ENCODE results near the gene RAB33B. TPM values are rescaled to one million over a fixed set of nuclear protein-coding genes. Genes with fewer than 3 reads are reported as not detected.

RAB33B gene
- total and polyA plus RNA-seq, 9 of the 15 experiments (the other 6 are each of a cell fraction or from before 2014, with no cell fraction given): 1.7 to 3.7 (median 3.0) TPM

GRCh38 chr4:139511320-139511719 is 57.4 kb downstream of the RAB33B start:
- ATAC-seq (peak; percentile 54; the same call in 2 of the 3 replicates), DNase-seq (ENCODE audit: extremely low read depth in 1 of 4, low spot score in 3 of 4) (peak in 2 of 4 experiments; percentile 16 to 20), FAIRE-seq (peak; percentile 77)
- in situ Hi-C loops (cut with MboI): no loop called here
- no peaks in the 10 kb centered on the region for H3K79me2 ChIP-seq (ENCODE audit: control insufficient read depth, insufficient read depth, low read length)
- peak overlapping the region; percentile 9; the same call in 1 of the 2 replicates for H3K4me2 ChIP-seq (ENCODE audit: insufficient read depth, low read length)
- intact Hi-C loops (cut with micrococcal nuclease): no loop called here
- no peaks in the 10 kb centered on the region; a peak in 2 of 5 replicates for H3K4me1 ChIP-seq (replicated peaks in 1 of 2; ENCODE audit: control insufficient read depth in 2 of 2, insufficient read depth in 2 of 2, low read length in 2 of 2)
- TF ChIP-seq STAG1 (CRISPR knock-in tag; IDR thresholded peaks at IDR 0.05; ENCODE audit: borderline replicate concordance): no peak
- no peak for TF ChIP-seq ZNF644 (tag; IDR thresholded peaks at IDR 0.05; ENCODE audit: low read depth)
- no peak for TF ChIP-seq BRF1 (IDR thresholded peaks at IDR 0.05; ENCODE audit: borderline replicate concordance, extremely low read depth, insufficient read length)
- TF ChIP-seq FOXP1 (CRISPR knock-in tag; IDR thresholded peaks at IDR 0.05): no peak
- TF ChIP-seq ATF7 (IDR thresholded peaks at IDR 0.05): peak; percentile 42; the same call in 1 of the 2 replicates
- TF ChIP-seq SMAD1 (IDR thresholded peaks at IDR 0.05; ENCODE audit: low read depth, low read length, partially characterized antibody): no peak
- TF ChIP-seq HMBOX1 (IDR thresholded peaks at IDR 0.05): peak; percentile 75
- TF ChIP-seq RBFOX2 (IDR thresholded peaks at IDR 0.05; ENCODE audit: low read depth, low read length): no peak
- peak; percentile 87 for TF ChIP-seq CREM (IDR thresholded peaks at IDR 0.05; ENCODE audit: low read depth)
- peak; percentile 68 for TF ChIP-seq CREB1 (IDR thresholded peaks at IDR 0.05)
- TF ChIP-seq CREB1 (CRISPR knock-in tag; IDR thresholded peaks at IDR 0.05): peak; percentile 31; the same call in 1 of the 2 replicates
- peak; percentile 47 for TF ChIP-seq ATF3 (IDR thresholded peaks at IDR 0.05)
- TF ChIP-seq ATF3 (CRISPR knock-in tag; conservative IDR thresholded peaks at IDR 0.05): no peak
- no peak for TF ChIP-seq ATF1 (CRISPR knock-in tag; IDR thresholded peaks at IDR 0.05)
- peak; percentile 90 for TF ChIP-seq ATF1 (tag; IDR thresholded peaks at IDR 0.05)
- 0 out of 2 replicates have a peak, but pooled peaks cover 4% of the 10 kb centered on the region for H4K20me1 ChIP-seq (replicated peaks; ENCODE audit: control insufficient read depth, insufficient read depth, low read length)
- no peak overlapping the region for H3K9ac ChIP-seq (ENCODE audit: insufficient read depth in 1 of 2, low read depth in 2 of 2, low read length in 2 of 2)
- H2AFZ ChIP-seq (ENCODE audit: low read depth, low read length): peak overlapping the region; percentile 40; the same call in 1 of the 2 replicates
- H3K9me1 ChIP-seq (ENCODE audit: control insufficient read depth, insufficient read depth, low read length): no peaks in the 10 kb centered on the region
- POLR2A ChIA-PET: interaction anchor here (0.7 kb wide), 1 partner anchor 45 kb away, joined by 3 read pairs; no protein-coding TSS in a partner anchor
- H3K4me3 ChIP-seq: no peak overlapping the region
- BruUV-seq (replicated peaks): no TSS peak
- H3K9me3 ChIP-seq (replicated peaks; ENCODE audit: control insufficient read depth, insufficient read depth, low read depth, low read length): no peaks in the 10 kb centered on the region
- H3K36me3 ChIP-seq (ENCODE audit: control insufficient read depth, insufficient read depth, low read length): no peaks in the 10 kb centered on the region
- CTCF ChIA-PET (ENCODE audit: low intra/inter-chr PET ratio): no interaction called here
- no peak overlapping the region for H3K27ac ChIP-seq (ENCODE audit: extremely low read depth, low read depth, low read length)
- WGBS (ENCODE audit: insufficient coverage, low coverage, missing lambda C conversion rate): 10% methylated on average over 10 of the region's 10 CpGs
- peaks cover 10 to 13% of the 10 kb centered on the region in 2 experiments for H3K27me3 ChIP-seq (ENCODE audit: control insufficient read depth in 2 of 2, insufficient read depth in 2 of 2, low read length in 2 of 2)

Data from K562 (cell line).